HepG2 (cell line): ENCODE results near the gene PRR19. TPM values are rescaled to one million over a fixed set of nuclear protein-coding genes. Genes with fewer than 3 reads are reported as not detected.

Source experiments
- GPN1 ChIP-seq: sonication (generic); formaldehyde crosslinking; IDR thresholded peaks from 2 replicates; pipeline ENCODE4 v1.5.1; 2020; ENCODE audit warnings: missing genetic modification reagents, borderline replicate concordance
- HBP1 ChIP-seq: IDR thresholded peaks from 2 replicates; pipeline ENCODE4 v1.6.1; 2016; ENCODE audit warnings: low read depth, control low read depth
- KLF16 ChIP-seq, 2 experiments: sonication (generic) in 1 of 2; formaldehyde crosslinking in 1 of 2; IDR thresholded peaks; 2 replicates each; pipeline versions ENCODE4 v1.6.1 to v1.8.0; 2016 to 2023; ENCODE audit warnings: missing genetic modification reagents in 2 of 2, missing compliant biosample characterization in 1 of 2
- PAXIP1 ChIP-seq: sonication (generic); formaldehyde crosslinking; conservative IDR thresholded peaks from 2 replicates; pipeline ENCODE4 v1.4.0; 2020; ENCODE audit warnings: mild to moderate bottlenecking, missing genetic modification reagents, moderate library complexity
- PHF8 ChIP-seq: sonication (generic); formaldehyde crosslinking; IDR thresholded peaks from 2 replicates; pipeline ENCODE4 v1.5.0; 2020; ENCODE audit warnings: missing genetic modification reagents
- SAFB2 ChIP-seq: sonication (generic); formaldehyde crosslinking; IDR thresholded peaks from 2 replicates; pipeline ENCODE4 v1.5.1; 2020; ENCODE audit warnings: missing genetic modification reagents, low read depth, mild to moderate bottlenecking, borderline replicate concordance
- WIZ ChIP-seq: sonication (generic); formaldehyde crosslinking; IDR thresholded peaks from 2 replicates; pipeline ENCODE4 v1.5.1; 2020; ENCODE audit warnings: mild to moderate bottlenecking, missing genetic modification reagents
- ZNF275 ChIP-seq: sonication (generic); formaldehyde crosslinking; IDR thresholded peaks from 2 replicates; pipeline ENCODE4 v1.8.0; 2022; ENCODE audit warnings: missing genetic modification reagents, mild to moderate bottlenecking, inconsistent platforms, borderline replicate concordance
- ZNF326 ChIP-seq: sonication (generic); formaldehyde crosslinking; IDR thresholded peaks from 2 replicates; pipeline ENCODE4 v1.4.0; 2020; ENCODE audit warnings: missing genetic modification reagents, borderline replicate concordance
- ZNF407 ChIP-seq: sonication (generic); formaldehyde crosslinking; IDR thresholded peaks from one replicate; pipeline ENCODE4 v1.5.1; 2020; ENCODE audit warnings: mild to moderate bottlenecking, missing genetic modification reagents; ENCODE audit errors: not compliant biosample characterization
- ZNF614 ChIP-seq: IDR thresholded peaks from 2 replicates; pipeline ENCODE4 v1.6.1; 2018; ENCODE audit warnings: missing biosample characterization, missing genetic modification reagents, inconsistent platforms, borderline replicate concordance
- ZNF816 ChIP-seq: sonication (generic); formaldehyde crosslinking; IDR thresholded peaks from 2 replicates; pipeline ENCODE4 v1.8.0; 2022; ENCODE audit warnings: missing genetic modification reagents, mild to moderate bottlenecking, borderline replicate concordance
- polyA plus RNA-seq, 8 experiments: library from polyadenylated mRNA; depleted of rRNA in 3 of 8; stranded (reverse) in 7 of 8; unstranded in 1 of 8; fragments of >200 nt; fragmentation: Illumina TruSeq in 4 of 8; extraction: Trizol in 4 of 8; gene quantifications; 2 replicates each; pipeline versions ENCODE4 v1.2.1 to v1.2.3, GENCODE V29; 2011 to 2016; ENCODE audit warnings: low read depth in 4 of 8, missing spikeins in 1 of 8, mixed read lengths in 1 of 8; ENCODE audit not compliant: insufficient read depth in 1 of 8
- total RNA-seq, 5 experiments: library from RNA; depleted of rRNA; stranded (reverse); fragments of >200 nt; fragmentation: Illumina TruSeq; extraction: Trizol; gene quantifications; 2 replicates each; pipeline ENCODE4 v1.2.3, GENCODE V29; 2016; ENCODE audit warnings: low read depth in 1 of 5

Gene PRR19
- total and polyA plus RNA-seq, 2 of the 13 experiments (the other 11 are each of a cell fraction or from before 2014, with no cell fraction given), result 0.21 to 0.33 TPM

- peak; percentile 65 for TF ChIP-seq PHF8 (CRISPR knock-in tag)
- no peak for TF ChIP-seq ZNF614 (CRISPR knock-in tag)
- TF ChIP-seq GPN1, result no peak
- TF ChIP-seq ZNF407 (CRISPR knock-in tag), result no peak
- TF ChIP-seq ZNF326 (CRISPR knock-in tag), result no peak
- 0 out of 2 replicates have a peak, but pooled peaks have one; percentile 35 for TF ChIP-seq HBP1 (CRISPR knock-in tag)
- no peak; the same call in none of the 2 replicates for TF ChIP-seq PAXIP1 (CRISPR knock-in tag)
- no peak for TF ChIP-seq WIZ
- TF ChIP-seq SAFB2 (CRISPR knock-in tag), result peak; percentile 17; the same call in 1 of the 2 replicates
- TF ChIP-seq KLF16 (CRISPR knock-in tag; IDR thresholded peaks at IDR 0.05), result no peak
- peak; percentile 52; the same call in 1 of the 2 replicates for TF ChIP-seq ZNF275 (CRISPR knock-in tag)
- peak; percentile 77; the same call in 1 of the 2 replicates for TF ChIP-seq ZNF816
Observed at GRCh38 chr19:42279902-42280814, 21.8 kb upstream of the PRR19 start (continued).
